NCI-H524 (cell line): Measurements from ENCODE around the gene LY6G5B.
"Not testable (repeated sequence)": the region's sequence is repeated elsewhere in the genome, so short reads cannot be mapped to it uniquely, and the experiment has no call there.

ENCODE experiments used
- DNase-seq, 2 experiments: peaks; one replicate each; lab custom pipeline; 2025; lab: John Stamatoyannopoulos, UW

Gene LY6G5B

DNA sequence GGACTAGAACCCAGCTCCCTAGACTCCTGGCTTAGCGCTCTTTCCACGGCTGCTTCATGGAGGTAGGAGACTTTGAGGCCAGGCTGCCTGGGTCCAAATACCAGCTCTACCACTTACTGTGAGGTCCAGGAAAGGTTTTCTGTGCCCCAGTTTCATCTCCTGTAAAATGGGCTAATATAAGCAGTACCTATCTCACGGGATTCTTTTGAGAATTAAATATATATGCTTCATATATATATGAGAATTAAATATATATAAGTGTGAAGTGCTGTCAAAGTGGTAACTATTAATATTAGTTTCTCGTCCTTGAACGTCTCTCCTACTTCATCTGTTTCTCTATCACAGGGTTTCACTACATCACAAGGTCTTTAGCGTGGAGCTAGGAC, 21.3 kb downstream of the LY6G5B start:
- DNase-seq = no peak

DNA sequence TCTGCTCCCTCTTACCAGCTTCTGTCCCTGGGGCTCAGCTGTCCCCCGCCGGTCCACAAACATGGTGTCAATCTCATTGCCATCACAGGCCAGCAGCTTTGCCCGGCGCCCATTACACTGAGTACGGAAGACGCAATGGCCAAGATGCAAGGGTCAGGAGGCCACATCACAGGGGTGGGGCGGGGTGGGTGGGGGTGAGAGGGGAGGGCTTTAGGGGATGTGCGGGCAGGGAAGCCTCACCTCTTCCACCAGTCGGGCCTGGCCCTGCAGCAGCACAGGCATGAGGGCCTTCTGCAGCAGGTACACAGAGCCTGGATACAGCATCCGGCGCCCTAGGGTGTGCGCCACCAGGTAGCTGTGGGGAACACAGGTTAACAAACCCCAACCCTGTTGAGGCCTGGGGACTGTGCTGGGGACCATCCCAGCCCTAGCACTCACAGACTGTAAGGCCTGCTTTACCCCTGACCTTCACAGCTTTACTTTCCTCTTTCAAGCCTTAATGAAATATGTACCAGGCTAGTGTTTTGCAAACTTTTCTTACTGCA, 21.9 kb downstream of the LY6G5B start:
- DNase-seq = no peak

DNA sequence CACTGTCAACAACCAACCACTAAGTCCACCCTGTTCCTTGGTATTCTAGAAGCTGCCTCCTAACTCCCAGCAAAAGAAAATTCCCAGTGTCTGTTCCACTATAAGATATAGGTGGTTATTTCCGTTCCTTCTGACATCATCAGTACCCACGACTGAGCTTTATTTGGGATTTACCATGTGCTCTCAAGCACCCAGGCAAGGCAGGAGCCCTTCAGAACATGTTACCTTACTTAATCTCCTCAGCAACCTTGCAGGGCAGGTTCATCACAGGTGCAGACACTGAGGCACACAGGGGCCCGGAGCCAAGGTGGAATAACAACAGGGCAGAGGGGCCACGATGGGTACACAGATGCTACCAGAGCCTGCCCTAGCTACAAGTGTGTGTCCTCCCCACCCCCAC, 22.6 kb downstream of the LY6G5B start:
- no peak for DNase-seq

DNA sequence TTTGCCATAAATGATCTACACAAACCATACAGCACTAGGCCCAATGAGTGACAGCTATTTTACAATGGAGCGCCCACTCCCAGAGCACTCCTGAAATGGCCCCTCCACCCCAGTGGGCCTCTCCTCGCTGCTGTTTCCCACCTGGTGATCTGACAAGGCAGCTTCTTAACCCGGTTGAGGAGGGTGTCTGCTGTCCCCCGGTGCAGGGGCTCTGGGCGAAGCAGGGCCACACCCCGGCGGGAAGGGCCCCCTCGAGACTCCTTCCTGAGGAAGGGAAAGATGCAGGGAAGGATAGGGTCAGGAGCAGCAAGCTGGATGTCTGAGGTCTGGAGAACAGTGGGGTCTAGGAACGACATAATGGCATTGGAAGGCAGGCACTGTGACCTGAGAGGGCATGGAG, 23.1 kb downstream of the LY6G5B start:
- no peak for DNase-seq

DNA sequence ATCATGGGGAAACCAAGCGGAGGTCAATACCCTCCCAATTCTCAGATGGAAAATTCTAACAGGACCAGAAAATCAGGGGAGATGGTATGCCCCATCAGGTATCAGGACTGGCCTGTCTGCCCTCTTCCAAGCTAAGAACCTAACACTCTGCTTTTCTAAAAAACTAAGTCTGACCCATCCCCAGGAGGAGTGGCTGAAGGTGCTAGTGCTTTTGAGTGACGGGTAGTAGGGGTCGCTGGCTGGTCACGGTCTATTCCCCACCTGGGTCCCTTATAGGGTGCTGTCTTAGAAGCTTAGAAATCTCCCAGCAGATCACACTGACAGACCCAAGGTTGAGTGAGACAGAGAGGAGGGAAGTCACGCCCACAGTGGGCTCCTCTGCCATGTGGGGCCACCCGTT, 23.8 kb downstream of the LY6G5B start:
- no peak for DNase-seq

DNA sequence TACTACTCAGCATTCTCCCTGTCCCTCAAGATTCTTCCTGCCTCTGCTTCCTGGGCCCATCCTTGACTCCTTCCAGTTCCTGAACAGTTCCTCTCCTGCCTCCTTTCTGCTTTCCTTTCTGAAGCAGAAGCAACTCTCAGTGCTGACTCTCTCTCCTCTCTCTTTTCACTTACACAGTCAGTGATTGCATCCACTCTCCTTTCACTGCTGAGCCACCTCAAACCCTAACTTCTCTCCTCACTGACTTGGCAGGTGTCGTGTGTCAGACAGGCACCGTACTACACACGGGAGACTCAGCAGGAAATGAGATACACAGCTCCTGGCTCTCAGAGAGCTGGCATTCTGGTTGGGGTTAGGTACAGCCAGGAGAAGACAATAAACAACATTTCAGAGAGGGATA, 27.8 kb downstream of the LY6G5B start:
- DNase-seq = no peak

DNA sequence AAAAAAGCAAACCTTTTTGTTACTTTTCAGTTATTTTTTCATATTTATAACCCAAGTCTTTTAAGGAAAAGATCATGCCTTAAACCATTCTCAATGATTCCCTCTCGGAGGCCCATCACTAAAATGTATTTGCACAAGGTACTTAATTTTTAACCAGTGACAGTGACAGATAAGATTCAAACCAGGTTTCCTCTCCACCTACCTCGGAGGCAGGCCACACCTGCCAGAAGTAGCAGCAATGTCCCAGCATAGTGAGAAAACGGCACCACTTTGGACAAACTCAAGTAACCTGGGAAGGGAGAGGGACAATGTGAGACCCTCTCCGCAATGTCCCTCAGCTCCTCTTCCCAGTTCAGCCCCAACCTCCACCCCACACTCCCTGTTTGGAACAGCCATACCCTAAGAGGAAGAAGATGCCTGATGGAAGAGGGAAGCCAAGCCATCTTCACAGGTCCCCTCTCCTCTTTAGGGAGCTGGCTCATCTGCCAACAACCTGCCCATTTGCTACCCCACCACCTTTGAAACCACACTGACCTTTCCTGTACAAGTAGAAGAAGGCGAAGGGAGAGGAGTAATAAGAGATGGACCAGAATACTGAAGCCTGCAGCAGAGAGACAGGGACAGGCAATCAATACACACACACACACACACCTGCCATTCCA, 31.1 kb downstream of the LY6G5B start:
- no peak for DNase-seq

DNA sequence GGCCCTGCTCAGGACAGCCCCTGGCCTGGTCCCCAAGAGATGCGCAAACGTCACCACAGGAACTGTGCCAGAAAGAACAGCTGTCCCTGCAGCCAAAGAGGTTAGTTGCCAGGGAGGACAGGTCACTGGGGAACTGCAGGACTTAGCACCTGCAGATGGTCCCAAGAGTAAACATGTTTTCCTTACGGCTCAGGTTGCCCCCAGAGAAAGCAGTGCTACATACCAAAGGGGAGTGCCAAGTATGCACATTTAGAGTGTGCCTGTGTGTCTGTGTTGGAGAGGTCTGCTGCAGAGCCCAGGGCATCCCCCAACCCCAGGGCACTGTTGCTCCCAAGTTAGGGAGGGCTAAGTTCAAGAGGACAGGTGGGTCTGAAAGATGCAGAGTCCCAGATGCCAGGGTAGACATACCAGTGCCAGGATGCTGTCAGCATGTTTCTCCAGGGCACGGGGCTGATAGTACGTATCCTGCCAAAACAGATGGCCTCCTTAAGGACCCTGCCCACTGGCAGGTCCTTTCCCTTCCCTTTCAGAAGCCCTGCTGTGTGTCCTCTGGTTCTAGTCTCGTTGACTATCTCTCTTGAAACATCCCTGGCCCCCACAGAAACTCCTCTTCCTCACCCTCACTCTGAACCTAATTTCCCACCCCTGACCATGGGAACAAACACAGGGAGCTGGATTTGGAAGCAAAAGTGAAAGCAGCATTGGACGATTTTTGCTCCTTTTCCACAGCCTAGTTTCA, 32.1 kb downstream of the LY6G5B start:
- DNase-seq = peak; percentile 24 to 64

DNA sequence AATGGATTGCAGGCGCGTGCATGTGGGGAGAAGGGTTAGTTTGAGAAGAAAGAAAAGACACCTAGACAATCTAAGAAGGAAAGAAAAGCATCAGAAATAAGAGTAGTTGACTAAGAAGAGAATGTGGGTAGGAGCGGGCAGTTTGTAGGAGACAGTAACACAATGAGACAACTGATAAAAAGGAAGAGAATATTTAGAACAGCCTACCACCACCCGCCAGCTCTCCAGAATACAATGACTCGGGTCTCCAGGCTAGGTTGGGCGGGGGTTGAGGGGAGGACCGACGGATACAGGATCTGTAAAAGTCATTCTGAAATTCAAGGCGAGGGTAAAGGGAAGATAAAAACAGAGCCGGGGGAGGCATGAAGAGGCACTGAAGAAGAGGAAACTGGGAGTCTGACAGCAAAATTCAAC, 32.6 kb downstream of the LY6G5B start:
- no peak for DNase-seq

DNA sequence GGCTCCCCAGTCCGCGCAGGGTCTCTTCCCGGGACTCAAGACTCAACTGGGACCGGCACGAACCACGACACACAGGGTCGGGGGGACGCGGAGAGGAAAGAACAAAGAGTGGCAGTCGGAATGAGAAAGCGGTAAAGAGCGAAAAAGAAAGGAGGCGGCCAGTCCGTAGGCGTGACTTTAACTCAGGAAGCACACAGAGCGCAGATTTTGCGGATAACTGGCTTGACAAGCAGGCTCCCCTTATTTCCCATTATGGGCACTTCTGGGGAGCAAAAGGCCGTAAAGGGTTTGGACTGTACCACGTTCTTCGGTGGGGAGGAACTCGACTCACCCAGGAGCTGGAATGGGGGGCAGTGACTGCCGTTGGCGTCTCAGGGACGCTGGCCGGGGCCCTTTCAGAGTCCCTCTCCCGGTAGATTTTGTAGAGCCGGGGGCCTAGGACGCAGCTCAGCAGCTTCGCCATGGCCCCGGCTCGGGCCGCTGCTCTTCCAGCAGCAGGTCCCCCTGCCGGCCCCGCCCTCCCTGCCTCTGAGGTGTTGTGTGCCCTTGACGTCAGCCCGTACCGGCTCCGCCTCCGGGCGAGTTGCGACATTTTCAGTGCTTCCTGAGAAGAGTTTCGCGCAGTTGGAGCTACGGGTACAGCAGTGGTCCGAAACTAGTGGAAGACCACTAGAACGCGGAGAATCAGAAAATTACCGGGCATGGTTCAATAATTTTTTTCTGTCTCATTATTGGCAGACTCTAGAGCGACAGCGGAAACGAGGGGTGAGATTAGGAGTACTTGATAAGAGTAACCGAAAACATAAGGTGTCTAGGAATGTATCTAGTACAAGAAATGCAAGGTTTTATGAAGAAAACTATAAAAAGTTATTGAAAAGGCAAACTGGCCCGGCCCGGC, 33.3 kb downstream of the LY6G5B start, which contains the start of gene ABHD16A:
ABHD16A (minus strand) TSS at position 506 of the 898 bp plus-strand sequence; CDS start at position 463, 43 bp downstream.
- DNase-seq = peak; percentile 88 to 96

DNA sequence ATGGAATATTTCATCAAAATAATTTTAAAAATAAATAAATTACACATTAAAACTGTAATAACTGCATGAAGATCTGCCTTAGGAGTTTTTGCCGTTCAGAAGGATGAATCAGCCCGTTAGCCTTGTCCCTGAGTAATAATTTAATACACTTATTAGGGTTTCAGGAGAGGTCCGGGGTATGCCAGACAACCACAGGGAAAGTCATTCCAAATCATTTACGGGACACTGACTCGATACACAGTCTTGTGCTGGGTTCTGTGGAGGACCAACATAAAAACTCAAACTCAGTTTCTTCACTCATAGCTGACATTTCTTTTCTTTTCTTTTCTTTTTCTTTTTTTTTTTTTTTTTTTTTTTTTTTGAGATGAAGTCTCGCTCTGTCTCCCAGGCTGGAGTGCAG, 36.2 kb downstream of the LY6G5B start:
- no peak for DNase-seq

DNA sequence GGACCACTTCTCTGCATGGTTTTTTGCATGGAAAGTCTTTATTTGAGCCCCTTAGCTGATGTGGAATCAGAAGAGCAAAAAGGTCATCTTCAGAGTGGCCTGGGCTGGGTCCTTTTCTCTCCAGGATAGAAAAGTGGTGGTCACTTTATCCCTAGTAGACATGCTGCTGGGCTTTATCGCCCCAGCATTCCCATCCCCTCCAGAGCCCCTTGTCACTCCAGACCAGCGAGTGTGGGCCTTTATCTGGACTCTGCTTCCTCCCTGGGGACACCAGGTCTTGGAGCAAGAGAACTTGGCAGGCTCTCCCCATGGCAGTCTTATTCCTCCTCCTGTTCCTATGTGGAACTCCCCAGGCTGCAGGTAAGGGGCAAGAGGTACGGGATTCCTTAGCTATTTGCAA, 36.8 kb downstream of the LY6G5B start, which contains the start of gene LY6G6F:
LY6G6F (plus strand) TSS at position 268 of the 400 bp plus-strand sequence; CDS start at position 309, 41 bp downstream.
- no peak for DNase-seq

DNA sequence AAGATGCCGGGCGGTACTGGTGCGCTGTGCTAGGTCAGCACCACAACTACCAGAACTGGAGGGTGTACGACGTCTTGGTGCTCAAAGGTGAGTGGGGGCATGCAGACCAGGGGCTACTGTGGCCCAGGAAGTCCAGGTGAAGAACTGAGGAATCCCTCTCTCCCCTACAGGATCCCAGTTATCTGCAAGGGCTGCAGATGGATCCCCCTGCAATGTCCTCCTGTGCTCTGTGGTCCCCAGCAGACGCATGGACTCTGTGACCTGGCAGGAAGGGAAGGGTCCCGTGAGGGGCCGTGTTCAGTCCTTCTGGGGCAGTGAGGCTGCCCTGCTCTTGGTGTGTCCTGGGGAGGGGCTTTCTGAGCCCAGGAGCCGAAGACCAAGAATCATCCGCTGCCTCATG, 37.9 kb downstream of the LY6G5B start:
- DNase-seq = no peak

DNA sequence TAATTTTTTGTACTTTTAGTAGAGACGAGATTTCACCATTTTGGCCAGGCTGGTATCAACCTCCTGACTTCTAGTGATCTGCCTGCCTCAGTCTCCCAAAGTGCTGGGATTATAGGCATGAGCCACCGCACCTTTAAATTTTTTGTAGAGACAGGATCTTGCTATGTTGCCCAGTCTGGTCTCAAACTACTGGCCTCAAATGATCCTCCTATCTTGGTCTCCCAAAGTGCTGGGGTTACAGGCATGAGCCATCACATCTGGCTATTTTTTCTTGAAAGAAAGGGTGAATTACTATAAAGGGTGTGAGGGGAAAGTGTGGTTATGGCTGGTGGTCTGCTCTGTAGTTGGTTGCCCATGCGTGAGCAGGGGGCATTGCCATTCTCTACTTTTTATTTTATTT, 38.4 kb downstream of the LY6G5B start:
- no peak for DNase-seq

DNA sequence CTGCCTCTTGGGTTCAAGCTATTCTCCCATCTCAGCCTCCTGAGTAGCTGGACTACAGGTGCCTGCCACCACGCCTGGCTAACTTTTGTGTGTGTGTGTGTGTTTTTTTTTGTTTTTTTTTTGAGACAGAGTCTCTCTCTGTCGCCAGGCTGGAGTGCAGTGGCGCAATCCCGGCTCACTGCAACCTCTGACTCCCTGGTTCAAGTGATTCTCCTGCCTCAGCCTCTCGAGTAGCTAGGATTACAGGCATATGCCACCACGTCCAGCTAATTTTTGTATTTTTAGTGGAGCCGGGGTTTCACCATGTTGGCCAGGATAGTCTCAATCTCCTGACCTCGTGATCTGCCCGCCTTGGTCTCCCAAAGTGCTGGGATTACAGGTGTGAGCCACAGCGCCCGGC, 39.4 kb downstream of the LY6G5B start:
- DNase-seq = not testable (repeated sequence)

DNA sequence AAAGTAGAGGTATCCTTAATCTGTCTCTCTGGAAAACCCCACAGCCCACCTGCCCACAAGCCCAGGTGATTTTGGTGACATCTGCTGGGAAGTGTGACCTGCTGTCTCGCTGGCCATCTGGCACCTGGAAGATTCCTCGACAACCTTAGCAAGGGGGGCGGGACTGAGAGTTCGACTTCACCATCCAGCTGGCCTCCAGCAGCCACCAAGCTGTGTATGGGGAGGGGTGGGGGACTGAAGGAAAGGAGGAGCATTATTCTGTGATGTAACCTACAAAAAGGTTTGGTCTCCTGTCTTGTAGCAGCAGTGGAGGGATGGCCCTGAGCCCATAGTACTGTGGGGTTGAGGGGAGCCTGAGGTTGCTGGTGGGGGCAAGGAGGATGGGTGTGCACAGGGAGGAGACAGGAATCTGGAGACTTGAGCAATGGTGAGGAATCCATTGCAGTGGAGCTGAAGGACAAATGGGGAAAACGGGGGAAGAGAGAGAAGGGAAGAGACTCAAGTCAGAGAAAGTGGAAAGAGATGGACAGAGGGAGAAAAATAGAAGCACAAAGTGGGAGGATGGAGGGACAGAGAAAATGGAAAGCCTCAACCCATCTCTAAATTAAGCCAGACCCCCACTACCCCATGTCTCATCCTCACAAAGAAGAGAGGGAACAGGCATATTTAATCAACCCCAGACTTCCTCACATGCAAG, 40.9 kb downstream of the LY6G5B start:
- peak; percentile 28 to 49 for DNase-seq

DNA sequence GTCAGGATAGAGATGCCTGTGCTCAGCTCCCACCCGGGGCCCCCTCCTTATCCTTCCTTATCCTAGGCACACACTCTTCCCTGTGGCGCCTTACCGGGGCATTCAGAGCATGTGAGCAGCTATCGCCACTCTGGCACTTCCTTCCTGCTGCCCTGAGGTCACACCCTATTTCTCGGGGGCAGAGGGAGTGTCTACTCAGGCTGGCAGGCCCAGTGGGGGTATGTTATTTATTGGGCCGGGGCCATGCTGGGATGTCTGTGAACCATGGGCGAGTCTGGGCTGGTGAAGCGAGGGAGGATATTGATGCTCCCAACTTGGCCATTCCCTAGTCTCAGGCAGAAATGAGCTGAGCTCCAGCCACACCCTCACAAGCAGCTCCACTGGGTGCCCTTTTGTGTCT, 41.5 kb downstream of the LY6G5B start:
- no peak for DNase-seq

DNA sequence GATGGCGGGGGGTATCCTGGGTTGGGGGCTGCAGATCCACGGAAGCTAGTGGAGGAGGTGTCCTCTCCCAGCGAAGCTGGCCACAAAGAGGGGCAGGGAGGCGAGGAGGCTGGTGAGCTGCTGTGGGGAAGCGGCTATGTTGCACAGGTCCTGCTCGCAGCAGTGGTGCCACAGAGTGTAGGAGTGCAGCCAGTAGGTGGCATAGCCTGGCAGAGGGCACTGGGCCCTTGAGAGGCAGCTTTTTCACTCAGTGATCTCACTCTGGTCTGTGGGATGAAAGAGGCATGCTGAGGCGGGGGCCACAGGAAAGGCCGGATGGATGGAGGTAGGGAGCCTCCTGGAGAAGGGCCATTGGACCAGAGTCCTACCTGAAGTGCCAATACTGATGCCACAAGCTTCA, 42.5 kb downstream of the LY6G5B start:
- no peak for DNase-seq

DNA sequence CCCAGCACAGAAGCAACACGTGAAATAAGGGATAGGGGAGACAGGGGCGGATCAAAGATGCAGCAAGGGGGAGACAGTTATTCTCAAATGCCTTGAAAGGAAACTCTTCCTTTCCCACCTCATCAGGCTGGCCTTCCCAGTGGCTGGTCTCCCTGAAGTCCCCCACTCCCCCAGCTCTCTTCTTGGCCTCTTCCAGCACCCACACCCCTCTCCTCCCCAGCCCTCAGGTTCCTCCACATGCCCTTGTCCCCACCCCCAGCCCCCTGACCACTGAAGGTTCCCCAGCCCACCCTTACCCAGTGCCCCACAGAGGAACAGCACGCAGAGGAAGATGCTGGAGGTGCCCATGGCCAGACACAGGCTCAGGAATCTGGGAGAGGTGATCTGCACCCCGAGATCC, 43.7 kb downstream of the LY6G5B start:
- no peak for DNase-seq

DNA sequence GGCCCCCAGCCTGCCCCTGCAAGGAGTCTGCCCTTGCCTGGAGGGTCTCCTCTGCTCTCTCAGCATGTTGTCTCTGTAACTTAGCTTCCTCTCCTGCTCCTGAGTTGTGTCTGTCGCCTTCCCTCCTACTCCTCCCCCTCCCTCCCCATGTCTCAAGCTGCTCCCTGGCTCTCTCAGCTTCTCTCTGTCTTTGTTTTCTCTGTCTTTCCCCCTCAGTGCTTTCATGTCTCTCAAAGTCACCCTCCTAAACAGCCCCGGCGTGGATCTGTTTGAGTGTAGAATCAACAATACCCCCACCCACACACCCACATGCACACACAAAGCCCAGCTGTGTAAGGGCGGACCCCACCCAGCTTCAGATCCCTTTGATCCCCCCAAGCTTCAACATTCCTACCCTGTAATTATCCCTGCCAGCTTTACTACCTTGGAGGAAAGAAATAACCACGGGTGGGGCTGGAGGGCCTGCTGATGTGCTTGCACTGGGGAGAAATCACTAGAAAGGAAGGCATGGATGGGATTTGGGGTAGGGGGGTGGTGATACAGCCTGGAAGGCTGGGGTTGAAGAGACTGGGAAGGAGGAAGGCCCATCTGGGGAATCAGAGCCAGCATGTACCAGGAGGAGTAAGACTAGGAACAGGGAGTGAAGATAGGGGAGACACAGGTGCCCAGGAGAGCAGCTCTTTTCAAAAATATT, 44.4 kb downstream of the LY6G5B start:
- no peak for DNase-seq
